ENCODE data around the gene ANKRD18A.

DNA sequence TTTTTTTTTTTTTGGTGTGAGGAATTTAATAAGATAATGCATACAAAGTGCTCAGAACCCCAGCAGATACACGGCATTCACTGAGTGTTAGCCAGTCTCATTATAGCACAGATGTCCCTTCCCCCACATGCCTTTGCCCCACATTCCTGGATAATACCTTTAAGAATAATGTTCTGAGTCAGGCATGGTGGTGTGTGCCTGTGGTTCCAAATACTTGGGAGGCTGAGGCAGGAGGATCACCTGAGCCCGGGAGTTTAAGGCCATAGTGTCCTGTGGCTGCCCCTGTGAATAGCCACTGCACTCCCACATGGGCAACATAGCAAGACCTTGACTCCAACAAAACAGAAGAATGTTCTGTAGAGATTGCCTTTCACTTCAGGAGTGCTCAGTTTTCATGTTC is 24.2 kb upstream of the ANKRD18A start:
- TF ChIP-seq CTCF (conservative IDR thresholded peaks at IDR 0.05; ENCODE audit: low read depth, low read length) (no peak), EZH2phosphoT487 (IDR thresholded peaks at IDR 0.05; ENCODE audit: borderline replicate concordance, low read length) (no peak), EZH2 (IDR thresholded peaks at IDR 0.05; ENCODE audit: low read length, unreplicated experiment) (no peak)

Data from PC-3 (cell line).